Measurements from ENCODE around the gene CPM. TPM values are rescaled to one million over a fixed set of nuclear protein-coding genes. Genes with fewer than 3 reads are reported as not detected.

CPM gene
- total and polyA plus RNA-seq, 2 of the 4 experiments (the other 2 are of a cell fraction), result 2.0 to 8.8 TPM

GRCh38 chr12:68878846-68879245 lies 54.1 kb downstream of the CPM start:
- Histone ChIP-seq H3K79me1 (ENCODE audit: low read depth in 1 of 2, low read length in 2 of 2) (no peaks in the 10 kb centered on the region), H3K23ac (ENCODE audit: low read depth, low read length) (no peak overlapping the region), H3K4ac (ENCODE audit: low read depth, low read length) (no peak overlapping the region), H3K56ac (ENCODE audit: extremely low read depth, insufficient read depth, low read length) (no peak overlapping the region), H3K4me3 (ENCODE audit: insufficient read depth, low read depth, low read length) (no peak overlapping the region), H4K5ac (ENCODE audit: low read depth, low read length) (no peak overlapping the region), H2BK20ac (ENCODE audit: low read depth, low read length) (no peak overlapping the region), H3K4me1 (ENCODE audit: control insufficient read depth, insufficient read depth, low read length) (no peaks in the 10 kb centered on the region), H3K14ac (replicated peaks; ENCODE audit: low read depth, low read length) (no peak overlapping the region), H4K8ac (ENCODE audit: low read depth in 2 of 2, low read length in 2 of 2) (no peak overlapping the region), H4K91ac (ENCODE audit: insufficient read depth, low read depth, low read length) (no peak overlapping the region), H3K9ac (ENCODE audit: low read depth, low read length) (no peak overlapping the region), H2AFZ (replicated peaks; ENCODE audit: low read length, poor library complexity) (no peak overlapping the region), H4K20me1 (ENCODE audit: insufficient read depth, low read length) (no peaks in the 10 kb centered on the region), H2BK120ac (ENCODE audit: low read depth, low read length) (no peak overlapping the region), H3K18ac (ENCODE audit: low read depth, low read length) (no peak overlapping the region), H3K27ac (ENCODE audit: insufficient read depth, low read length) (no peak overlapping the region), H3K9me1 (ENCODE audit: insufficient read depth, low read length) (no peaks in the 10 kb centered on the region), H2BK15ac (ENCODE audit: low read depth, low read length) (no peak overlapping the region), H2BK5ac (ENCODE audit: low read depth, low read length, poor library complexity, severe bottlenecking) (no peak overlapping the region), H3K36me3 (ENCODE audit: control insufficient read depth, insufficient read depth, low read length) (no peaks in the 10 kb centered on the region), H3K27me3 (ENCODE audit: control insufficient read depth, insufficient read depth, low read length) (no peaks in the 10 kb centered on the region), H2AK5ac (ENCODE audit: low read depth, low read length) (no peak overlapping the region), H3K9me3 (ENCODE audit: control insufficient read depth, insufficient read depth, low read length) (peaks cover 5% of the 10 kb centered on the region), H2AK9ac (replicated peaks; ENCODE audit: low read depth, low read length, poor library complexity) (no peak overlapping the region), H3K4me2 (ENCODE audit: low read depth, low read length) (no peak overlapping the region)
- 100% methylated on average over 1 of the region's 4 CpGs; no CpG with 5 or more reads in 1 of the 2 experiments for WGBS, 2 experiments (ENCODE audit: extremely low coverage in 2 of 2, insufficient read length in 1 of 2)
- in situ Hi-C loops (cut with MboI; ENCODE audit: low sequenced_read_pairs) (no loop called here), intact Hi-C loops (cut with micrococcal nuclease) (no loop called here), dilution Hi-C loops (cut with HindIII; ENCODE audit: low sequenced_read_pairs, unreplicated experiment) (no loop called here)
- TF ChIP-seq FOS (IDR thresholded peaks at IDR 0.05; ENCODE audit: low read depth, low read length), result no peak
- TF ChIP-seq MXI1 (IDR thresholded peaks at IDR 0.05; ENCODE audit: borderline replicate concordance, low read depth, low read length), result no peak
- TF ChIP-seq NFE2L2 (IDR thresholded peaks at IDR 0.05; ENCODE audit: low read depth, low read length), result no peak
- TF ChIP-seq RFX5 (IDR thresholded peaks at IDR 0.05; ENCODE audit: low read depth, low read length), result no peak
- TF ChIP-seq POLR2A (IDR thresholded peaks at IDR 0.05; ENCODE audit: low read depth, low read length), result no peak
- TF ChIP-seq, protein P1, sequence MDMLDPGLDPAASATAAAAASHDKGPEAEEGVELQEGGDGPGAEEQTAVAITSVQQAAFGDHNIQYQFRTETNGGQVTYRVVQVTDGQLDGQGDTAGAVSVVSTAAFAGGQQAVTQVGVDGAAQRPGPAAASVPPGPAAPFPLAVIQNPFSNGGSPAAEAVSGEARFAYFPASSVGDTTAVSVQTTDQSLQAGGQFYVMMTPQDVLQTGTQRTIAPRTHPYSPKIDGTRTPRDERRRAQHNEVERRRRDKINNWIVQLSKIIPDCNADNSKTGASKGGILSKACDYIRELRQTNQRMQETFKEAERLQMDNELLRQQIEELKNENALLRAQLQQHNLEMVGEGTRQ (IDR thresholded peaks at IDR 0.05; ENCODE audit: low read depth, low read length), result no peak
- no peak for TF ChIP-seq RCOR1 (IDR thresholded peaks at IDR 0.05; ENCODE audit: insufficient replicate concordance, low read length)
- ChIA-PET POLR2A (ENCODE audit: unreplicated experiment) (no interaction called here), CTCF (no interaction called here)
- ATAC-seq (ENCODE audit: low read depth), result no peak
- no peak for DNase-seq
- no TSS peak for BruUV-seq (replicated peaks)
